Erythroblast (primary cell): ENCODE results near the gene WIPF1.
A peak's percentile ranks its signal among the peaks of the same experiment; 100 is the strongest.

Experiments used
- GATA1 ChIP-seq: IDR thresholded peaks from 2 replicates; pipeline ENCODE4 v1.6.1; 2011; ENCODE audit warnings: low read depth, mild to moderate bottlenecking, control low read depth, low read length, moderate library complexity
- POLR2A ChIP-seq: IDR thresholded peaks from 2 replicates; pipeline ENCODE4 v1.6.1; 2011; ENCODE audit warnings: mild to moderate bottlenecking, low read length

- TF ChIP-seq POLR2A = peak; percentile 32
- no peak for TF ChIP-seq GATA1
These were observed 3.9 kb downstream of the WIPF1 start for GRCh38 chr2:174593574-174594203.
